K562 treated with DMSO at 1 percent for 48 hours (cell line): ENCODE measurements around the gene OOSP4A. TPM values are rescaled to one million over a fixed set of nuclear protein-coding genes. Genes with fewer than 3 reads are reported as not detected.

Source experiments
- total RNA-seq: library from RNA; unstranded; fragments of 300-600 nt; gene quantifications from 2 replicates; pipeline ENCODE4 v1.2.3, GENCODE V29; 2022; ENCODE audit warnings: low replicate concordance; ENCODE audit errors: extremely low read depth

Gene OOSP4A
- not detected in 2 replicates for total RNA-seq

DNA sequence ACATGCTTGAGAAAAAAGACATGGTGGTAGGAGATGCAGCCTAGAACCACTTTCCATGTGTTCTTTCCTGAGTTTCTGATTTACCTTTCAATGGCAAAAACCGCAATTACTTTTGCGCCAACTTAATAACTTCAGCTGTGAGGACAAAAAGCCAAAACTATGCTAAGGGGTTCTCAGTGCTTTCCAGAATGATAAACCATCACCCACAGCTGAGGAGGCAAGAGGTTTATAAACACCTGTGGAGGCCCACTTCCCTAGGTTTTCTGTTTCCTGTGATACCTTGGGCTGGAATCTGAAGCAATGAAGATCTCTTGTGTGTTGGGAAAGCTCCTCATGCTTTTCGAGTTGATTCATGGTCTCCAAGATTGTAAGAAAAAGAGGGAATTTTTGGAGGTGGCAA is at the start of gene OOSP4A:
OOSP4A (plus strand) TSS at position 301 of the 400 bp plus-strand sequence; CDS start at position 301, 0 bp downstream.

DNA sequence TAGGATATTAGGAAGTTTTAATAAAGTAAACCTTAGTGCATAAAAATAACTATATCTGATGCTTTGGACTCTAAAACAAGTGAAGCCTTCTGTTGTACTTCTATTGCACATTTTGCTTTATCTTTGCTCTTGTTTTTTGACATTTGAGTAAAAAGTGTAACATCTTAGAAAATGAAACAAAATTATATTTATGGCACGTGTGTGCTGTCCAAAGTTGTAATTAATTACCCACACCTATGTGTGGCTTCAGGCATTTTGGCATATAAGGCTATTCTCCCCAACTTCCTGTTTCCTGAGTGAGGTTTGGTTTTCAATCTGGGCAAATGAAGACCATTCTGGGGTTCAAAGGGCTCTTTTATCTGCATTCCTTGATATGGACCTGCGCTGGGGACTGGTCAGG is 25.7 kb upstream of the OOSP4A start, which contains the start of gene OOSP1:
OOSP1 (plus strand) TSS at position 301 of the 400 bp plus-strand sequence; CDS start at position 324, 23 bp downstream.

DNA sequence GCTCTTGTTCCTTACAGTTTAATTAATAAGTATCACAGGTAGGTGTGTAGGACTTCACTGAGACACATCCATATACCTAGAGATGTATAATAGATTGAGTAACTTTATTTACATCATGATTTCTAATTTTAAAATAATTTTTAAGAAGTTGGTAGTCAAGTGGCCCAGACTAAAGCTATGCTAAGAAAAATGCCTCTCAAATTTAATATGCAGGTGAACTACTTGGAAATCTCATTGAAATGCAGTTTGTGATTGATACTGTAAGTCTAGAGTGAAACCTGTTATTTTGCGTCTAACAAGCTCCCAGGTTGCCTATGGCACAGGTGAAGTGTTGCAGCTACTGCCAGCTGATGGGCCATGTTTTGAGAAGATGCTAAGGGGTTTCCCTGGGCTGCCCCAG is 53.0 kb downstream of the OOSP4A start, which contains the start of gene OOSP4B:
OOSP4B (plus strand) TSS at position 301 of the 400 bp plus-strand sequence.

Other genes with a start within 250 kb of the OOSP4A start
- not detected in 2 replicates for gene STX3, start 208.7 kb upstream of the OOSP4A start, total RNA-seq
- not detected in 2 replicates for gene MRPL16, start 153.3 kb upstream of the OOSP4A start, total RNA-seq
- not detected in 2 replicates for gene CBLIF, start 118.5 kb upstream of the OOSP4A start, total RNA-seq
- gene TCN1, start 97.5 kb upstream of the OOSP4A start, total RNA-seq, result not detected in 2 replicates
- gene OOSP3, start 85.3 kb upstream of the OOSP4A start, total RNA-seq, result not detected in 2 replicates
- not detected in 2 replicates for gene OOSP1, start 25.6 kb upstream of the OOSP4A start, total RNA-seq
- not detected in 2 replicates for gene OOSP4B, start 53.1 kb downstream of the OOSP4A start, total RNA-seq
- not detected in 2 replicates for gene OOSP2, start 76.4 kb downstream of the OOSP4A start, total RNA-seq
- gene MS4A3, start 92.6 kb downstream of the OOSP4A start, total RNA-seq, result not detected in 2 replicates
- not detected in 2 replicates for gene MS4A2, start 124.6 kb downstream of the OOSP4A start, total RNA-seq
- gene MS4A6A, start 219.1 kb downstream of the OOSP4A start, total RNA-seq, result not detected in 2 replicates